Peyer's patch (tissue), 4 donors: ENCODE measurements around the gene SBNO1.

Experiments
- CTCF ChIP-seq, 6 experiments: fragments of 450-650 bp in 4 of 6; fragments of 200-600 bp in 2 of 6; sonication (generic) in 1 of 6; IDR thresholded peaks; one replicate each; pipeline ENCODE4 v1.5.1; 2017 to 2019; ENCODE audit warnings: antibody characterized with exemption in 6 of 6, mild to moderate bottlenecking in 3 of 6, moderate library complexity in 1 of 6
- POLR2A ChIP-seq, 2 donors: fragments of 450-650 bp; IDR thresholded peaks; one replicate each; pipeline ENCODE4 v1.5.1; 2017; ENCODE audit warnings: antibody characterized with exemption in 2 of 2, mild to moderate bottlenecking in 2 of 2, moderate library complexity in 2 of 2

DNA sequence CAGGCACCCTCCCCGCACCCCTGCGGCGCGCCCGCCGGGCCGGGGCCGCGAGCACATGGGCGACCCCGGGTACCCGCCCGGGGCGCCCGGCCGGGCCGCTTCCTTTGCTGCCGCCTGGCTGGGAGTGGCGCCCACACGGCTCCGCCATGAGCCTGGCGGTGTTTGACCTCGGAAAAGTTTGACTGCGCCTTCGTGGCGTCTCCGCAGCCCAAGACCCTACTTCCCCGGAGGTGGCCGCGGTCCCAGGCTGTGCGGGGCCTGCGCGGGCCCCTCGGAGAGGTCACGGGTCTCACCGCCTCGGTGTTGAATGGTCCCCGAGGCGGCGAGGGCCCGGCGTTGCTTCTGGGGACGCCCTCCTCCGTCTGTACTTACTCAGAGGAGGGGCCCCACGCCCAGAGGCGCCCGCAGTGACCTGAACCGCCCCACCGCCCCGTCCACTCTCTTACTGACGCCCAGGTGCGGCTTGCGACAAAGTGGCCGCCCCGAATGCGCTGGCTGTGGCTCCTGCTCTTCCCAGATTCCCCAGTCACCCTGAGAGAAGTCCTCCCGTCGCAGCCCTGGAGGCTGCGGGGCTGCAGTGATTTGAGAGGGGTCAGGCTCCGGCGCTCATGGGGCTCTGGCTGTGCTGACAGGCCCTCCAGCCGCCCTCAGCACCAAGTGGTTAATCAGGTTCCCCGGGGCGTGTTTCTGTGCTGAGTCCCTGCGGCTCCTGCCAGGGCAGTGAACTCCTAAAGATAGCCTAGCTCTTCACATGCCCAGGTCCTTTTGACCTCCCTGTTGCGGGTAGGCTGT, 25.1 kb upstream of the SBNO1 start:
- TF ChIP-seq CTCF (IDR thresholded peaks at IDR 0.05) (peak in 1 of 6 experiments; percentile 19), POLR2A (IDR thresholded peaks at IDR 0.05) (peak; percentile 51 to 68)
